Measurements from ENCODE around the gene GNAS-AS1.

Gene GNAS-AS1

DNA sequence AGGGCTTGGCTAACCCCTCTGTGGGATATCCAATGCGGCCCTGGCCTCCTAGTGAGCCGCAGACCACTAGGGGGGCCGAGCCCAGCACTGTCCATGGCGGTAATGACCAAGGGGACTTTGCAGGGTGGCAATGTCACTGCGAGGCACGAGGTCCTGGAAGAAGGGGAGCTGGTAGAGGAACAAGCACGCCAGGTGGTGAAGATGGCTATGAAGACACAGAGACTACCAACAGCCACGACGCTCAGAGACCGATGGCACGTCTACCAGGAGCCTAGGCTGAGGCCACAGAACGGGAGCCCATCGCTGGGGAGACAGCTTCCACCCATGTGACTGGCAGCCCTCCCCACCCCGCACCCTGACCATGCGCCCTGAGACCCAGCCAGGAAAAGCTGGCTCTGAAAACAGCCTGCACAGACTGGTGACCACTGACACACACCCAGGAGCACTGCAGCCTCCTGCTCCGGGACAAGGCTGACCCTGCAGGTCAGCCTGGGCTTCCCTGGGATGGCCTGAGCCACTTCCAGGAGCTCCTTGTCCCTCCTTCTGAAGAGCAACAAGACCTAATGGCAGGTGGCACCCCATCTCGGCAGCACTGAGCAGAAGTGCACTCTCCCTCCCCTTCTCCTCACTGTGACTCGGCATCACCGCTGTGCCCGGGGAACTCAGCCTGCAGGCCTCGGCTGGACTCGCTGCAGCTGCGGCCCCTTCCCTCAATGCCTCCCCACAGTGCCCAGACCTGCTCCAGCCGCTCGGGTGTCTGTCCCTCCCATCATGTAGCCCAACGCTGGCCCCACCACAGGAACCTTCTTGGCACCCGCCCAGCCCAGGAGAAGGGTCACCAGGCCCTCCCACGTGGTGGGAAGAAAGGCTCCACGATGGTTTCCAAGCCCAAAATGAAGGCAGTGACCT, 56.9 kb downstream of the GNAS-AS1 start:
- DNase-seq (ENCODE audit: low read depth): no peak
- TF ChIP-seq, protein P1, sequence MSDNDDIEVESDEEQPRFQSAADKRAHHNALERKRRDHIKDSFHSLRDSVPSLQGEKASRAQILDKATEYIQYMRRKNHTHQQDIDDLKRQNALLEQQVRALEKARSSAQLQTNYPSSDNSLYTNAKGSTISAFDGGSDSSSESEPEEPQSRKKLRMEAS (IDR thresholded peaks at IDR 0.05; ENCODE audit: low read depth, low read length): no peak
- TF ChIP-seq POLR2A (IDR thresholded peaks at IDR 0.05; ENCODE audit: extremely low read depth, insufficient read length): no peak
- TF ChIP-seq MYC (IDR thresholded peaks at IDR 0.05; ENCODE audit: low read depth, low read length): no peak
- TF ChIP-seq, protein P2, sequence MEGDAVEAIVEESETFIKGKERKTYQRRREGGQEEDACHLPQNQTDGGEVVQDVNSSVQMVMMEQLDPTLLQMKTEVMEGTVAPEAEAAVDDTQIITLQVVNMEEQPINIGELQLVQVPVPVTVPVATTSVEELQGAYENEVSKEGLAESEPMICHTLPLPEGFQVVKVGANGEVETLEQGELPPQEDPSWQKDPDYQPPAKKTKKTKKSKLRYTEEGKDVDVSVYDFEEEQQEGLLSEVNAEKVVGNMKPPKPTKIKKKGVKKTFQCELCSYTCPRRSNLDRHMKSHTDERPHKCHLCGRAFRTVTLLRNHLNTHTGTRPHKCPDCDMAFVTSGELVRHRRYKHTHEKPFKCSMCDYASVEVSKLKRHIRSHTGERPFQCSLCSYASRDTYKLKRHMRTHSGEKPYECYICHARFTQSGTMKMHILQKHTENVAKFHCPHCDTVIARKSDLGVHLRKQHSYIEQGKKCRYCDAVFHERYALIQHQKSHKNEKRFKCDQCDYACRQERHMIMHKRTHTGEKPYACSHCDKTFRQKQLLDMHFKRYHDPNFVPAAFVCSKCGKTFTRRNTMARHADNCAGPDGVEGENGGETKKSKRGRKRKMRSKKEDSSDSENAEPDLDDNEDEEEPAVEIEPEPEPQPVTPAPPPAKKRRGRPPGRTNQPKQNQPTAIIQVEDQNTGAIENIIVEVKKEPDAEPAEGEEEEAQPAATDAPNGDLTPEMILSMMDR (IDR thresholded peaks at IDR 0.05; ENCODE audit: low read depth, low read length): no peak

DNA sequence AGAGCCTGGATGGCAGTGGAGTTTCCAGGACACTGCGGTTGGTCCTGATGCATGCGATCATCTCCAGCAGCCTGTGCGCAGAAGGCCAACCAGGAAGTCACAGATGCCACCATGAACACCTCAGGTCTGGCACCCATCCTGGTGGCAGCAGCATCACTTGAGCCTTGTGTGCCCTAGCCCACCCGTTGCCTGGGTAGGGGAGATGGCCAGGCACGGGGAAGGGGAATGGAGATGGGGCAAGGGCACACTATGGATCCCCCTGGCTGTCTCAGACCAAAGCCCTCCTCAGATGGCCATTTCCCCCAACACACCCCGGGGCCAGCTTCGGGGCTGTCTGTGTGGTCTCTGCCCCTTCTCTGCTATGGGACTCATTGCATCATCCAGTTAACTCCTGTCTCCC, 58.3 kb downstream of the GNAS-AS1 start:
- no peak for DNase-seq (ENCODE audit: low read depth)
- no peak overlapping the region for H3K4me3 ChIP-seq (ENCODE audit: low read depth, low read length)
- no peak for TF ChIP-seq POLR2A (IDR thresholded peaks at IDR 0.05; ENCODE audit: extremely low read depth, insufficient read length)
- no peak for TF ChIP-seq MYC (IDR thresholded peaks at IDR 0.05; ENCODE audit: low read depth, low read length)
- TF ChIP-seq, protein P1 (IDR thresholded peaks at IDR 0.05; ENCODE audit: low read depth, low read length): no peak
- TF ChIP-seq, protein P2 (IDR thresholded peaks at IDR 0.05; ENCODE audit: low read depth, low read length): no peak

More for the DNA sequence above, 56.9 kb downstream of the GNAS-AS1 start:
- H3K4me3 ChIP-seq (ENCODE audit: low read depth, low read length): no peak overlapping the region

DNA sequence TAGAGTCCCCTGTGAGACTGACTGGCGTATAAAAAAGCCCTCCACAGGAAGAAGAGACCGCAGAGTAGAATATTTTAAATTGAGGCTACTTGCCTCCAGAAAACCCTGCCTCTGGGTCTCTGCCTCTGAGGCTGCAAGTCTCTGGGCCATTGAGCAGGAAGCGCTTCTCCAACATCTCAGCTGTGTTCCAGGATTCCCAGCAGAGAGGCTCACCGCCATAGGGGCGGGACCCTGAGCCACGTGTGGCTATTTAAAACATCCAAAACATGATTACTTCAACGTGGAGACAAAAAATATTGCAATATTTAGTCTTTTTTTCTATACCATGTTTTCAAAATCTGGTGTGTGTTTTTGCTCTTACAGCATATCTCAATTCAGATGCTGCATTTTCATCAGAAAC, 59.4 kb downstream of the GNAS-AS1 start:
- no peak overlapping the region for H3K4me3 ChIP-seq (ENCODE audit: low read depth, low read length)
- DNase-seq (ENCODE audit: low read depth): no peak
- TF ChIP-seq, protein P2 (IDR thresholded peaks at IDR 0.05; ENCODE audit: low read depth, low read length): no peak
- TF ChIP-seq, protein P1 (IDR thresholded peaks at IDR 0.05; ENCODE audit: low read depth, low read length): no peak
- TF ChIP-seq POLR2A (IDR thresholded peaks at IDR 0.05; ENCODE audit: extremely low read depth, insufficient read length): no peak
- no peak for TF ChIP-seq MYC (IDR thresholded peaks at IDR 0.05; ENCODE audit: low read depth, low read length)

DNA sequence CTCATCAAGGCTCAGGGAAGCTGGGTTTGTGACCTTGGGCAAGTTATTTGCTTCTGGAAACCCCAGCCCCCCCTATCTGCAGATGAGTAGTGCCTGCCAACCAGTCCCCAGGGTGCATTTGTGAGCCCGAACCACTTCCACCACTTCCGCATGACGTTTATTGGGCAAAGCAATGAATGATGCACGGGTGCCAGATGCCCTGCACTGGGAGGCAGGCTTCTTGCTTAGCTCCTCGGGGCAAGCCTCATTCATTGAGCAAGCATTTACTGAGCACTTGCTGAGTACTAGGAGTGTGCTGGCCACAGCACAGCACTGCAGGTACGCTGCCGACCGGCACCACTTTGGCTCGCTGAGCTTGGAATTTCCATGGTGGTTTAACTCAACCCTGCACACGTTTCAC, 60.2 kb downstream of the GNAS-AS1 start:
- DNase-seq (ENCODE audit: low read depth): peak; percentile 71
- no peak overlapping the region for H3K4me3 ChIP-seq (ENCODE audit: low read depth, low read length)
- TF ChIP-seq, protein P1 (IDR thresholded peaks at IDR 0.05; ENCODE audit: low read depth, low read length): no peak
- TF ChIP-seq, protein P2 (IDR thresholded peaks at IDR 0.05; ENCODE audit: low read depth, low read length): no peak
- TF ChIP-seq POLR2A (IDR thresholded peaks at IDR 0.05; ENCODE audit: extremely low read depth, insufficient read length) (no peak), MYC (IDR thresholded peaks at IDR 0.05; ENCODE audit: low read depth, low read length) (no peak)

DNA sequence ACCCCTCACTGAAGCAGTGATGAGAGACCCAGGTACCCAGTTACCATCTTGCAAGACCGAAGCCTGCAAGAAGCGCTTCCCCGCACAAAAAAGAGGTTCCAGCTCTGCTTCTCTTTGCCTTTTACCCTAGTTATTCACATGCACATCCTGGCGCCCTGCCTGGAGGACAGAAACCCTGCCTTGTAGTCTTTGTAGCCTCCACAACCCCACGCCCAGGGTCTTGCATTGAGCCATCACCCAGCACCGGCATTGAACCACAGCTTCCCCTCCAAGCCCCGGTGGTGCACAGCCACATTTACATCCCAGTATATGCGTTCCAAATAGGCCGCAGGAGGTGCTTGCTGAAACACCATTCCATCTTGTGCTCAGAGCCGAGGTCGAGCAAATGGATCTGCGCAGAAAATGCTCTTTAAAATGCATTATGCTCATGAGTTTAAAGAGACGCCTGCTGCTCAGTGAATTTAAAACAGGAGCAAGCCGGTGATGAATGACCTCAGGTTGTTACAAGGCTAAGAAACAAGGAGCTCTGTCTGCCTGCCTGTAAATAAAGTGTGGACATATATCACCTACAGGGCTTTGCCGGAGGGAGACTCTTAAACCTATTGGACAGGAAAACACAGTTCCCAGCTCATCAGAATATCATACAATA, 61.7 kb downstream of the GNAS-AS1 start:
- TF ChIP-seq POLR2A (IDR thresholded peaks at IDR 0.05; ENCODE audit: extremely low read depth, insufficient read length) (no peak), MYC (IDR thresholded peaks at IDR 0.05; ENCODE audit: low read depth, low read length) (no peak)
- TF ChIP-seq, protein P1 (IDR thresholded peaks at IDR 0.05; ENCODE audit: low read depth, low read length): no peak
- TF ChIP-seq, protein P2 (IDR thresholded peaks at IDR 0.05; ENCODE audit: low read depth, low read length): no peak
- DNase-seq (ENCODE audit: low read depth): peak; percentile 40
- H3K4me3 ChIP-seq (ENCODE audit: low read depth, low read length): no peak overlapping the region

Measured in NB4 (cell line).